DOHH2 (cell line): ENCODE measurements around the gene YAE1.

Experiments used
- H3F3A ChIP-seq: fragments of 200-600 bp; sonication (generic), shearing (Covaris generic); 2 replicates; pipeline ENCODE4 v1.6.0; 2016; ENCODE audit warnings: antibody characterized with exemption, mild to moderate bottlenecking; ENCODE audit not compliant: control insufficient read depth, insufficient read depth
- H3K27ac ChIP-seq: fragments of 200-600 bp; sonication (generic); 2 replicates; pipeline ENCODE4 v1.5.1; 2014; ENCODE audit warnings: low read depth, mild to moderate bottlenecking, low read length, moderate library complexity
- H3K27me3 ChIP-seq: fragments of 200-600 bp; sonication (generic); 2 replicates; pipeline ENCODE4 v1.6.1; 2014; ENCODE audit warnings: mild to moderate bottlenecking, low read length, mixed read lengths; ENCODE audit not compliant: control insufficient read depth
- H3K36me3 ChIP-seq: fragments of 200-600 bp; sonication (generic); 2 replicates; pipeline ENCODE4 v1.6.1; 2014; ENCODE audit warnings: mild to moderate bottlenecking, low read length, moderate library complexity, mixed read lengths; ENCODE audit not compliant: control insufficient read depth
- H3K4me1 ChIP-seq: fragments of 200-600 bp; sonication (generic); 2 replicates; pipeline ENCODE4 v1.6.1; 2014; ENCODE audit warnings: mild to moderate bottlenecking, low read length, mixed read lengths; ENCODE audit not compliant: control insufficient read depth
- H3K4me2 ChIP-seq: fragments of 200-600 bp; sonication (generic); 2 replicates; pipeline ENCODE4 v1.6.0; 2014; ENCODE audit warnings: mild to moderate bottlenecking, low read length, moderate library complexity
- H3K4me3 ChIP-seq: fragments of 200-600 bp; sonication (generic); 2 replicates; pipeline ENCODE4 v1.5.1; 2014; ENCODE audit warnings: mild to moderate bottlenecking, low read length, mixed read lengths
- H3K79me2 ChIP-seq: fragments of 200-600 bp; sonication (generic); 2 replicates; pipeline ENCODE4 v1.6.1; 2014; ENCODE audit warnings: mild to moderate bottlenecking, low read length, mixed read lengths; ENCODE audit not compliant: control insufficient read depth
- H3K9me2 ChIP-seq: fragments of 200-600 bp; sonication (generic); replicated peaks from 2 replicates; pipeline ENCODE4 v1.6.1; 2014; ENCODE audit warnings: mild to moderate bottlenecking, low read length, mixed read lengths; ENCODE audit not compliant: control insufficient read depth
- H3K9me3 ChIP-seq: fragments of 200-600 bp; sonication (generic); 2 replicates; pipeline ENCODE4 v1.6.1; 2014; ENCODE audit warnings: antibody characterized with exemption, low read length, mixed read lengths; ENCODE audit not compliant: control insufficient read depth, insufficient read depth
- H4K20me1 ChIP-seq: fragments of 200-600 bp; sonication (generic); 2 replicates; pipeline ENCODE4 v1.6.0; 2014; ENCODE audit warnings: low read depth, mild to moderate bottlenecking, antibody characterized with exemption, low read length, moderate library complexity; ENCODE audit not compliant: control insufficient read depth, insufficient read depth
- CTCF ChIP-seq: fragments of 200-600 bp; sonication (generic); IDR thresholded peaks from one replicate; pipeline ENCODE4 v1.5.1; 2014; ENCODE audit warnings: antibody characterized with exemption, mild to moderate bottlenecking, low read depth, low read length; ENCODE audit not compliant: poor library complexity, severe bottlenecking
- EZH2phosphoT487 ChIP-seq: fragments of 200-600 bp; sonication (generic); IDR thresholded peaks from 2 replicates; pipeline ENCODE4 v1.6.1; 2017; ENCODE audit warnings: borderline replicate concordance, mild to moderate bottlenecking, antibody characterized with exemption, low read length, moderate library complexity, mixed read lengths

YAE1 gene

GRCh38 chr7:39547336-39547735 is 18.9 kb upstream of the YAE1 start:
- no peak overlapping the region for H3K4me3 ChIP-seq
- TF ChIP-seq CTCF = no peak
- no peaks in the 10 kb centered on the region for H3K4me1 ChIP-seq
- H3K27ac ChIP-seq = no peak overlapping the region
- H3K36me3 ChIP-seq = no peaks in the 10 kb centered on the region
- no peak overlapping the region for H3K4me2 ChIP-seq
- peaks cover 8% of the 10 kb centered on the region for H3K27me3 ChIP-seq
- no peaks in the 10 kb centered on the region for H4K20me1 ChIP-seq
- H3K79me2 ChIP-seq = no peaks in the 10 kb centered on the region
- no peaks in the 10 kb centered on the region for H3K9me2 ChIP-seq
- H3K9me3 ChIP-seq = peaks cover 5% of the 10 kb centered on the region; the same call in 1 of the 2 replicates
- H3F3A ChIP-seq = no peaks in the 10 kb centered on the region

- H3K4me2 ChIP-seq = no peak overlapping the region
Measured at GRCh38 chr7:39550411-39550810, 15.8 kb upstream of the YAE1 start.

GRCh38 chr7:39553436-39553835 is 12.8 kb upstream of the YAE1 start:
- H3K4me1 ChIP-seq = no peaks in the 10 kb centered on the region
- no peaks in the 10 kb centered on the region for H3F3A ChIP-seq
- no peaks in the 10 kb centered on the region for H3K9me3 ChIP-seq
- H3K79me2 ChIP-seq = no peaks in the 10 kb centered on the region
- H3K36me3 ChIP-seq = no peaks in the 10 kb centered on the region
- peaks cover 26% of the 10 kb centered on the region for H3K27me3 ChIP-seq
- H3K27ac ChIP-seq = no peak overlapping the region
- no peaks in the 10 kb centered on the region for H3K9me2 ChIP-seq
- TF ChIP-seq CTCF = no peak
- no peak for TF ChIP-seq EZH2phosphoT487
- H4K20me1 ChIP-seq = no peaks in the 10 kb centered on the region
- no peak overlapping the region for H3K4me3 ChIP-seq
- no peak overlapping the region for H3K4me2 ChIP-seq

More at GRCh38 chr7:39550411-39550810, 15.8 kb upstream of the YAE1 start:
- peaks cover 5% of the 10 kb centered on the region; the same call in 1 of the 2 replicates for H3K9me3 ChIP-seq
- H3K79me2 ChIP-seq = no peaks in the 10 kb centered on the region
- H3K9me2 ChIP-seq = no peaks in the 10 kb centered on the region
- TF ChIP-seq CTCF (no peak), EZH2phosphoT487 (no peak)
- peaks cover 7% of the 10 kb centered on the region for H3K27me3 ChIP-seq
- no peak overlapping the region for H3K27ac ChIP-seq
- H3K4me1 ChIP-seq = no peaks in the 10 kb centered on the region
- H3K4me3 ChIP-seq = no peak overlapping the region
- no peaks in the 10 kb centered on the region for H3F3A ChIP-seq
- no peaks in the 10 kb centered on the region for H3K36me3 ChIP-seq
- H4K20me1 ChIP-seq = no peaks in the 10 kb centered on the region
